Esophagus muscularis mucosa (tissue), 4 donors: Measurements from ENCODE around the gene HK2.
"Not testable (repeated sequence)": the region's sequence is repeated elsewhere in the genome, so short reads cannot be mapped to it uniquely, and the experiment has no call there.

Experiments
- EP300 ChIP-seq: sonication (generic); formaldehyde crosslinking; IDR thresholded peaks from one replicate; pipeline ENCODE4 v1.6.1; 2017; ENCODE audit warnings: antibody characterized with exemption
- POLR2A ChIP-seq: fragments of 450-650 bp; IDR thresholded peaks from one replicate; pipeline ENCODE4 v1.6.1; 2017; ENCODE audit warnings: antibody characterized with exemption, moderate library complexity, mild to moderate bottlenecking, low read depth
- POLR2AphosphoS5 ChIP-seq, 2 donors: sonication (generic); formaldehyde crosslinking; IDR thresholded peaks; one replicate each; pipeline ENCODE4 v1.6.1; 2017; ENCODE audit warnings: antibody characterized with exemption in 2 of 2
- TF ChIP-seq, protein P1 (sequence below), 3 experiments: fragments of 200-600 bp in 2 of 3; fragments of 450-650 bp in 1 of 3; sonication (generic) in 2 of 3; IDR thresholded peaks; one replicate each; pipeline ENCODE4 v1.5.1; 2017 to 2019; ENCODE audit warnings: antibody characterized with exemption in 3 of 3, mild to moderate bottlenecking in 2 of 3, moderate library complexity in 1 of 3

DNA sequence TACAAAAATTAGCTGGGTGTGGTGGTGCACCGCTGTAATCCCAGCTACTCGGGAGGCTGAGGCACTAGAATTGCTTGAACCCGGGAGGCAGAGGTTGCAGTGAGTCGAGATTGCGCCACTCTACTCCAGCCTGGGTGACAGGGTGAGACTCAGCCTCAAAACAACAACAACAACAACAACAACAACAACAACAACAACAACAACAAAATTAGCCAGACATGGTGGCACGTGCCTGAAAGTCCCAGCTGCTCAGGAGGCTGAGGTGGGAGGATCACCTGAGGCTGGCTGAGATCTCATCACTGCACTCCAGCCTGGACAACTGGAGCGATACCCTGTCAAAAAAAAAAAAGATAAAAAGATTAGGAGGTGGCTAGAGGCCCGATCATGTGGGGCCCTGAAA, 19.4 kb downstream of the HK2 start:
- TF ChIP-seq, protein P1, sequence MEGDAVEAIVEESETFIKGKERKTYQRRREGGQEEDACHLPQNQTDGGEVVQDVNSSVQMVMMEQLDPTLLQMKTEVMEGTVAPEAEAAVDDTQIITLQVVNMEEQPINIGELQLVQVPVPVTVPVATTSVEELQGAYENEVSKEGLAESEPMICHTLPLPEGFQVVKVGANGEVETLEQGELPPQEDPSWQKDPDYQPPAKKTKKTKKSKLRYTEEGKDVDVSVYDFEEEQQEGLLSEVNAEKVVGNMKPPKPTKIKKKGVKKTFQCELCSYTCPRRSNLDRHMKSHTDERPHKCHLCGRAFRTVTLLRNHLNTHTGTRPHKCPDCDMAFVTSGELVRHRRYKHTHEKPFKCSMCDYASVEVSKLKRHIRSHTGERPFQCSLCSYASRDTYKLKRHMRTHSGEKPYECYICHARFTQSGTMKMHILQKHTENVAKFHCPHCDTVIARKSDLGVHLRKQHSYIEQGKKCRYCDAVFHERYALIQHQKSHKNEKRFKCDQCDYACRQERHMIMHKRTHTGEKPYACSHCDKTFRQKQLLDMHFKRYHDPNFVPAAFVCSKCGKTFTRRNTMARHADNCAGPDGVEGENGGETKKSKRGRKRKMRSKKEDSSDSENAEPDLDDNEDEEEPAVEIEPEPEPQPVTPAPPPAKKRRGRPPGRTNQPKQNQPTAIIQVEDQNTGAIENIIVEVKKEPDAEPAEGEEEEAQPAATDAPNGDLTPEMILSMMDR (IDR thresholded peaks at IDR 0.05) = not testable (repeated sequence)
- not testable (repeated sequence) for TF ChIP-seq POLR2A; POLR2AphosphoS5 (IDR thresholded peaks at IDR 0.05); EP300
